GM18499 (cell line): Measurements from ENCODE around the gene HGFAC.
"Not testable (repeated sequence)": the region's sequence is repeated elsewhere in the genome, so short reads cannot be mapped to it uniquely, and the experiment has no call there.

Experiments used
- ATAC-seq: cut with Tn5 transposase; IDR thresholded peaks from one replicate; pipeline ENCODE4 v1.9.1; 2021; ENCODE audit warnings: moderate number of reproducible peaks; ENCODE audit not compliant: insufficient read depth, unreplicated experiment

The HGFAC gene

DNA sequence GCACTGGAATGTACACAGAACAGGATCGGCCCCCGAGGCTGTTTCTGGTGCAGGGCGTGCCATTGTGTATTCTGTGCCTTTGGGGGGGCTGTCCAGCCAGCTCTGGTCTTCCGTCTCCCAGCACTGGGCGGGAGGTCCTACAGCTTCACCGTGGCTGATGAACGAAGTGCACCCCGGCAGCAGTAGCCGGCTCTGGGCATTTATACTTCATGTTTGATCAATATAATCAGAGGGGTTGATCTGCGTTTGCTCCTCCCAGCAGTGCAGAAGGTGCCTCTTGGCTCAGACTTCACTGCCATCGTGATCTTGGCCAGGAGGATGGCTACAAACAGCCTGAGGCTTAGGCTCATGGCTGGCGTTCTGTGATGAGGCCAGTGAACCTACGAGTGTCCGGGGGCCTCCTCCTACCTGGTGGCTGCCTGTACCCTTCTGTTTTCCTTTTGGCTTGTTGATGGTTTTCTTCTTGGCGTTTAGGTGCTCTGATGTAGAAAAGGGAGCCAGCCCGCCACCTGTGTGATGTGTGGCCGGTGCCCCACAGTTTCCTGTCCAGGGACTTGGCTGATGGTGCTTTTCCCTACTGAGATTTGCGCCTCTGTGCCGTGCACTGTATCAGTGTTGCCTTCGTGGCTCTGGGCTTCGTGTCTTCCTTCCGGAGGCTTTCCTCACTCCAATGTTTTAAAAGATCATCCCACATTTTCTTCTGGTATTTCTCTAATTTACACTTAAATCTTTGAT is 31.2 kb upstream of the HGFAC start:
- ATAC-seq, result no peak

- ATAC-seq, result not testable (repeated sequence)
These were observed 30.6 kb upstream of the HGFAC start for GRCh38 chr4:3411190-3411589.

DNA sequence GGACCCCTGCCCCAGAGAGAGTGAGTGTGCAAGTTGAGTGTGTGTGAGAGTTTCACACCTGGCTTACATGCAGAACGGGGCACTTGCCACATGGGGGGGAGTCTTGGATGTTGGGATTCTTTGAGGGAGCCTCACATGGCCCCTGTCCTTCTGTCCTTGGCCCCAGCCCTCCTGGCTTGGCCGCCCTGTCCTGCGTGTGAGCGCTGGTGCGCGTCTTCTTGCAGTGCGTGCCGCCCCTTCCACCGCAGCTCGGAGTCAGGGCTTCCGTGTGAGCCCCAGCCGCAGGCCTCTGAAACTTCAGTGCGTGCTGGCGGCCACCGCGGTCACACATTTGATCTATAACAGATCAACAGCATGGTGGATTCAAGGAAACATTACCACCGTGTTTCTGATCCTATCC is 30.1 kb upstream of the HGFAC start:
- no peak for ATAC-seq

DNA sequence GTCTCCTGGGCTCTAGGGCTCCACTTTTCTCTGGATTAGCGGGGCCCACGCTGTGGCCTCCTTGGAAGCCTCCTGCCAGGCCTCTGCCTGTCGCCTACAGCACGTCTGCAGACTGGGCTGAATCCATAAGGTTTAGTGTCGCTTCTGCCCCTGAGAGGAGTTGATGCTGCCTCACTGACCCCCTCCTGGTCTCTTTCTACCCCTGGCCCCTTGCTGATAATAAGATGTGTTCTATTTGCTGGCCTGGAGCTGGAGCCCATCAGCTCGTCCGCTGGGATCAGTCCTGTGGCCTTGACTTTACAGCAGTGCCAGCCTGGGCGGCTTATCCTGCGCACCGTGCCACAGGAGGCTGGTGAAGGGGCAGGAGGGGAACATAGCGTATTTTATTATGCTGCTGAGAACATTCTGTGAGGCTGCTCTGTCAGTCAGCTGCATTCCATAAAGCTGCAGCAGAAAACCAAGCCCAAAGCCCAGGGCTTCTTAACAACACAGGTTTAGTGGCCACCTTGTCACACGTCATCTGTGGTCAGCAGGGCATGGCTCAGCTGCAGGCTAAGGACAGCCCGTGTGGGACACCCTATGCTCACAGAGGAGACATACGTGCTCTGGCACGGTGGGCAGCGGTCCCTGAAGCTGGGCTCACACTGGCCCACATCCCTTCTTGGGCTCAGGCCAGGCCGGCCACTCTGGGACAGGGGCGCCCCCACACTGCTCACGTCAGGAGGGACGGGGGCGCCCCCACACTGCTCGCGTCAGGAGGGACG is 29.3 kb upstream of the HGFAC start:
- ATAC-seq, result no peak

- no peak for ATAC-seq
These were observed 28.5 kb upstream of the HGFAC start for GRCh38 chr4:3413217-3413671.

DNA sequence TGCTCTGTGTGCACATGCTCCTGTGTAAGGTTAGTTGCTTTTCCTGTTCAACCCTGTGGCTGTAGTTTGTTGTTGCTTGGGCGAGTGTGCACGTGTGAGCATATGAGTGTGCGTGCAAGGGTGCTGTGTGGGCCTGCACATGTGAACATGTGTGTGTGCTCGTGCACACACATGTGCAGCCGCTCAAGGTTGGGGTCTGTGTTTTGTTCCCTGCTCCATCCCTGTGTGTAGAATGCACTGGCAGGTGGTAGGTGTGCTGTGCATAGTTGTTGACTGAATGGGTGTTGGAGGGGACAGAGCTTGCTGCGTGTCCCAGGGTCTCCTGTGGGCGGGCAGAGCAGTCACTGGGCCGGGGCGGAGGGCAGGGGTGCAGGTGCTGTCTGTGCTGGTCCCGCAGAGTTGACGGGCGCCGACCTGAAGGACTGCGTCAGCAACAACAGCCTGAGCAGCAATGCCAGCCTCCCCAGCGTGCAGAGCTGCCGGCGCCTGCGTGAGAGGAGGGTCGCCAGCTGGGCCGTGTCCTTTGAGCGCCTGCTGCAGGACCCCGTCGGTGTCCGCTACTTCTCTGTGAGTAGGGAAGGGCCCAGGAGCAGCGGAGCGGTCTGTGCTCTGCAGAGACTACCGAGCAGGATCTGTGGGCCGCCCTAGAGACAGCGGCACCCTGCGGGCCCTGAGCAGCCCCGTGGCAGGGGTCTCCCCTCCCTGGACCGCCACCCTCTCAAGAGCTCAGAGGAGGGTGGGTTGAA is 27.9 kb upstream of the HGFAC start:
- ATAC-seq, result no peak

DNA sequence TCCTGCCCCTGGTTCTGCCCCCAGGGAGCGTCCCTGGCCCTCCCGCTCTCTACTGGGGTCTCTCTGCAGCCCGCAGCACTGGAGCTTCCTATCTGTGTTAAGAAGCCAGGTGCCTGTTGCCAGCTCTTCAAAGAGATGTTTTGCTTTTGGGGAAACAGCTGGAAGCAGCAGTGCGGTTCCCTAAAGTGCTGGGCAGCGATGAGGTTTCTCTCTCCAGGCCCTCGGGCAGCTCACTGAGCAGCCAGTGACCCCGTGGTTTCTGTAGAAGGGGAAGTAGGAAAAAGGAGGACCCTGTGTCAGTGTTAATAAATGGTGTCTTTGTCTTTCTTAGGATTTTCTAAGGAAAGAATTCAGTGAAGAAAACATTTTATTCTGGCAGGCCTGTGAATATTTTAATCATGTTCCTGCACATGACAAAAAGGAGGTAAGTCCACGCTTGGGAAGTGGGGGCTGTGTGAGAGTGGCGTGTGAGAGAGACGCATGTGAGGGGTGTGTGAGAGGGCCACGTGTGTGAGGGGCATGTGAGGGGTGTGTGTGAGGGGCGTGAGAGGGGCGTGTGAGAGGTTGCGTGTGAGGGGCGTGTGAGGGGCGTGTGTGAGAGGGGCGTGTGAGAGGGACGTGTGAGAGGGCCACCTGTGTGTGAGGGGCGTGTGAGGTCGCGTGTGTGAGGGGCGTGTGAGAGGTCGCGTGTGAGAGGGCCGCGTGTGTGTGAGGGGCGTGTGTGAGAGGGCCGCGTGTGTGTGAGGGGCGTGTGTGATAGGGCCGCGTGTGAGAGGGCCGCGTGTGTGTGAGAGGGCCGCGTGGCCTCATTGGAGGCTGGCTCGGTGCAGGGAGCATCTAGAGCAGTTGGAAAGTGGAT is 27.1 kb upstream of the HGFAC start:
- no peak for ATAC-seq

DNA sequence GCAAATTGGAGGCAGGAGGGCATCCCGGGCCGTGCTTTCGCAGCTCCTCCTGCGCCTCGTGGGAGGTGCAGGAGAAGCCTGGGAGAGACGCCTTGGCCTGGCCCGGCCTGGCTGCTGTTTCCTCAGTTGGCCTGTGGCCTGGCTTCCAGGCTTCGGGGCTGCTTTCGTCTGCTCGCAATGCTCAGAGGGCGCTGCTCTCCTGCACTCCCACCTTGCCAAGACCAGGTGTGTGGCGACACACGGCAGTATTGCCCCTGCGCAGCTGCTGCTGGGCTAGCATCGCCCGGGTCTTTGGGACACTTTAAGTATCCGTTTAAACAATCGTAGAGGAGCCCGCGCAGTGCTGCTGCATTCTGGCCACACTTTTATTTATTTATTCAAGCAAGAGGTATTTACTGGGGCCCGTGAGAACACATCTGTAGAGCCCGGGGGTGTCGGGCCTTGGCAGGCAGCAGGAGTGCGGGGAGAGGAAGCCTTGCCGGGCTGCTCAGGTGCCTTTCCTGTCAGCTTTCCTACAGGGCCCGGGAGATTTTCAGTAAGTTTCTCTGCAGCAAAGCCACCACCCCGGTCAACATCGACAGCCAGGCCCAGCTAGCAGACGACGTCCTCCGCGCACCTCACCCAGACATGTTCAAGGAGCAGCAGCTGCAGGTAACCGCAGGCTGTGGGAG is 26.2 kb upstream of the HGFAC start:
- no peak for ATAC-seq

DNA sequence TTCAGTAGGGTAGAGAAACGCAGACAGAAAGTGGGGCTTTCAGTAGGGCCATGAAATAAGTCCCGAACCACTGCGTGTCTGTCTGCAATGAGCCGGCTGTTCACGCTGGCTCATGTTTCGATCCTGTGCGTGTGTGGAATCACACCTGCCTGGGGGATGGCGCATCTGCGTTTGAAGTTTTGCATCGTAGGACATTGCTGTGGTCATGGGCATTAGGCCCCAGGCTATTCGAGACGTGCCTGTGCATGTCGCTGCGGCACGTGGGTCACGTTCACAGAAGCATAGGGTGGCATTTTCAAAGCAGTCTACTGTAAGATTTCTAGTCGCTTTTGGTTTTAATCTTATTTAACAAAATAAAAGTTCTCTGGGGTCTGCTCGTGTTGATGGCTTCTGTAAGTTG is 25.5 kb upstream of the HGFAC start:
- no peak for ATAC-seq

GRCh38 chr4:3416821-3417221 is 24.9 kb upstream of the HGFAC start:
- no peak for ATAC-seq

- ATAC-seq, result no peak
These were observed 24.3 kb upstream of the HGFAC start for GRCh38 chr4:3417448-3417847.

DNA sequence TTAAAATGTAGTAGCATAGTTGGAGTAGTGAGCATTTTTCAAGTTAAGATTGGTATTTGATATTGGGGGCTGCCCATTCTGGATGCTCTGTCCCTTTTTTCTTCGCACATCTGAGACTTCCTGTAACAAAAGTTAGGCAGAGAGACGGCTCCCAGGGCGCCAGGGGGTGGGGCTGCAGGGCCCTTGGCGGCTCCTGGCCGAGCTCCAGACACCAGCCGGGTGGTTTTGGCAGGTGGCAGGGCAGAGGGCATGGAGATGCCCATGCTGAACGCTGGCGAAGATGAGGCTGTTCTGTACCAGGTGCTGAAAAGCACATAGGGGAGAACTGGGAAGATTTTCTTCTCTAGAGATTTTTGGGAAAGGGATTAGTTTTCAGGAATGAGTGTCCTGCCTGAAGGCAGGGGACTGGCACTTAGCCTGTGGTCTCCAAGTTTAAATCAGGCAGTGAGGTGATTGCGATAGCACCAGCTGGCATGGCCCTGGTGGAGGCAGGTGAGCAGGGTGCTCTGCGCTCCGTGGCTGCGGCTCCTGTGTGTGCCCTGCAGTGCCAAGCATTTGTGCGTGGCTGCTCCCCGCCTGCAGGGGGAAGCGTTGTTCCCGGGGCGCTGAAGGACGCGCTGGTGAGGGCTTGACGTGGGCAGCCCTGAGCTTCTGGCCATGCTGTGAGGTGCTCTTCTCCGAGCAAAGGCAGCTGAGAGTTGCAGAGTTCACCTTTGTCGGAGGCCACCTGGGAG is 23.6 kb upstream of the HGFAC start:
- no peak for ATAC-seq

DNA sequence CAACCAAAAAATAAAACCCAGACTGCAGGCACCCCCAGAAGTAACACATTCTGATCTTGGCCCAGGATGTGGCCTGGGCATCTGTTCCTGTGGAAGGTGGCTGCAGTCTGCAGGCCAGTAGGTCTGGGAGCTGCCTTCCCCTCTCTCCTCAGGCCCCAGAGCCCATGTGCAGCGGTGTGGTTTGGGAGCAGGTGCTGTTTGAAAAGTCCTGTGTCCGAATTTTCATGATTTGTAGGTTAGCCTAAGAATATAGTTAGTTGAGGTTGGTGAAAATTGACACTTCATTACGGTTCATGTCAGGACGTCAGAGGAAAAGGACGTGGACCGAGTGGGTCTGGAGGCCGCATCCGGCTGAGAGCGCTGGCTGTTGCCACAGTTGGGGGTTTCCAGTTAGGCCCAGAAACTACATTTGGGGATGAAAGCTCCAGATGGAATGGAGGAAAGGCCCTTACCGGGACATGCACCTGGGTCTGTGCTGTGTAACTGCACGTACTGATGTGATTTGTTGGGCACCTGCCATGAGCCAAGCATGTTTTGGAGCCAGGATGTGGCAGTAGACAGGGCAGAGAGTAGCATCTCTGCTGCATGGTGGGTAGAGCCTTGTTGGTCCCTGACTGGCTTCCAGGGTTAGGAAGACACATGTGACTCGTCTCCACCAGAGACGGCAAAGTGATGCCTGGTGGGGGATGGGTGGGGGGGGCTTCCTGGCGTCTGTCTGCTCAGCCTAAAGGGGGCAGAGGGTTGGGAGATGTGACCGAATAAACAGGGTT is 21.7 kb upstream of the HGFAC start:
- no peak for ATAC-seq

DNA sequence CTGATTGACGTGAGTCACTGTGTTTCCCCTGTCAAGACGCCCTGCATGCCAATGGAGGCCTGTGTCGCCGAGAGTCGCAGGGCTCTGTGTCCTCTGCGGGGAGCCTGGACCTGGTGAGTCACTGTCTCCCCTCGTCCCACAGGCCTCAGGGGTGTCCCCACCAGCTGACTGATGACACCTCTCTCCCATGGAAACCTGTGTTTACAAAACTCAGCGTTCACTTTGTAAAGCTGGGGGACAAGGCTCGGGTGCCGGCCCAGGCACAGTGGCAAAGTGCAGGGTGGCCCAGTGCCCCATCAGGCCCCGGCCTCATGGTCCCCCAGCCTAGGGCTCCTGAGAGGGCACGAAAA is 21.2 kb upstream of the HGFAC start:
- ATAC-seq, result no peak

- no peak for ATAC-seq
These were observed 20.8 kb upstream of the HGFAC start for GRCh38 chr4:3420956-3421355.

- no peak for ATAC-seq
These were observed 20.3 kb upstream of the HGFAC start for GRCh38 chr4:3421470-3421869.

- ATAC-seq, result no peak
These were observed 19.4 kb upstream of the HGFAC start for GRCh38 chr4:3422241-3422801.

DNA sequence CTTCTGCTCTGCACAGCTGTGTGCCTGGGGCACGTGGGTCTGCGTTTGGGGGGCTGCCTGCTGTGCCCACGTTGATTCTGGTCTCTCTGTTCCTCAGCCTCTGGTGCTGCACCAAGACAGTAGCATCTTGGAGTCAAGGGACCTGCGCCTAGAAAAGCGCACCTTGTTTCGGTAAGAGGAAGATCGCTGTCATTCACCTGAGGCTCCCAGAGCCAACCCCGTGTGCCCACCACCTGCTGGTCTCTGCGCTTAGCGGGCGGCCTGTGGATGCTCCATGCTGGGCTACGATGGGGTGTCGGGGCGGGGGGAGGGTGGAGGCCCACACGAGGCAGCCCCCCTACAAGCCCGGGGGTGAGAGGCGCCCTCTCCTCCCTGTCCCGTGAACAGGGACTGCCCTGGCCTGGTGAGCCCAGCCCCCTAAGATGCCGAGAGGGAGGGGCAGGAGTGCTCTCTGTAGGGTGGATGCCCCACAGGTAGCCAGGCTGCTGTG is 18.9 kb upstream of the HGFAC start:
- no peak for ATAC-seq
